Measurements from ENCODE around the gene CTNNA2.

CTNNA2 gene

DNA sequence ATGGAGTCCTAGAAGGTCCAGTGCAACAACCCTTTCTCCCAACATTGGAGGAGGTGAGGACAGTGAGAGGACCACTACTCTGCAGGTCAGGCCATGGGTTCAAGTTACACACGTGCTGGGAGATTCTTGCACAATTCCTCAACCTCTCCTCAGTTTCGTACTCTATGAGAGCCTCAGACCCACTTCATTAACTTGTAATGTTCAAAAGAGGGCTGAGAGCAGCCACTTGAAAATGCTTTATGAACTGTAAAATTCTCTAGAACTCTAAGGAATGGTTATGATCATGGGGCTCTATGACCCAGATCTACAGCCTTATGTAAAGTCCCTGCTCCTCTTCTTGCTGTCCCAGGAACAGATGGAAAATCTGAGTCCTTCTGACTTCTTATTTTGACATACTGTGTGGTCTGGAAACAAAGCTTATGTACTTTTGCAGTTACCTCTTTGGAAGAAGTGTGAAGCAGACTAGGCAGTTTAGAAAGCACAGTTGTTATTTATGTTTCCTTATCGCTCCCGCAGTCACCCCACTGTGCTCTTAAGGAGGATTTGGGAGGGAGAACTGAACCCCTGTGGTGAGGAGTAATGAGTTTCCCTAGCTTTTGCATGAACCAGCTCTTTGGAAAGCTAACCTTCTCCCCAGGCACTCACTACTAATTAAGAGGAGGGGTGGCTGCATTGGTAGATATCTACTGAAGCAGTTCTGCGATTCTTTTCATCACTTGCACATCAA, 495.1 kb downstream of the CTNNA2 start:
- Histone ChIP-seq H3K36me3 (replicated peaks) (no peaks in the 10 kb centered on the region), H3K27me3 (replicated peaks) (no peaks in the 10 kb centered on the region), H3K27ac (no peak overlapping the region), H3K4me3 (ENCODE audit: low read depth, low read length) (no peak overlapping the region)
- TF ChIP-seq, protein P1, sequence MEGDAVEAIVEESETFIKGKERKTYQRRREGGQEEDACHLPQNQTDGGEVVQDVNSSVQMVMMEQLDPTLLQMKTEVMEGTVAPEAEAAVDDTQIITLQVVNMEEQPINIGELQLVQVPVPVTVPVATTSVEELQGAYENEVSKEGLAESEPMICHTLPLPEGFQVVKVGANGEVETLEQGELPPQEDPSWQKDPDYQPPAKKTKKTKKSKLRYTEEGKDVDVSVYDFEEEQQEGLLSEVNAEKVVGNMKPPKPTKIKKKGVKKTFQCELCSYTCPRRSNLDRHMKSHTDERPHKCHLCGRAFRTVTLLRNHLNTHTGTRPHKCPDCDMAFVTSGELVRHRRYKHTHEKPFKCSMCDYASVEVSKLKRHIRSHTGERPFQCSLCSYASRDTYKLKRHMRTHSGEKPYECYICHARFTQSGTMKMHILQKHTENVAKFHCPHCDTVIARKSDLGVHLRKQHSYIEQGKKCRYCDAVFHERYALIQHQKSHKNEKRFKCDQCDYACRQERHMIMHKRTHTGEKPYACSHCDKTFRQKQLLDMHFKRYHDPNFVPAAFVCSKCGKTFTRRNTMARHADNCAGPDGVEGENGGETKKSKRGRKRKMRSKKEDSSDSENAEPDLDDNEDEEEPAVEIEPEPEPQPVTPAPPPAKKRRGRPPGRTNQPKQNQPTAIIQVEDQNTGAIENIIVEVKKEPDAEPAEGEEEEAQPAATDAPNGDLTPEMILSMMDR (IDR thresholded peaks at IDR 0.05; ENCODE audit: low read depth, low read length, missing control alignments) = no peak
- DNase-seq = no peak
- in situ Hi-C loops (cut with HindIII; ENCODE audit: low pct_ligation_motif_present, low sequenced_read_pairs) = no loop called here

- no peak for DNase-seq
- Histone ChIP-seq H3K27ac (no peak overlapping the region), H3K27me3 (replicated peaks) (no peaks in the 10 kb centered on the region), H3K4me3 (ENCODE audit: low read depth, low read length) (no peak overlapping the region), H3K36me3 (replicated peaks) (no peaks in the 10 kb centered on the region)
- in situ Hi-C loops (cut with HindIII; ENCODE audit: low pct_ligation_motif_present, low sequenced_read_pairs) = no loop called here
- TF ChIP-seq, protein P1 (IDR thresholded peaks at IDR 0.05; ENCODE audit: low read depth, low read length, missing control alignments) = no peak
These were observed 495.7 kb downstream of the CTNNA2 start for GRCh38 chr2:80008596-80008995.

DNA sequence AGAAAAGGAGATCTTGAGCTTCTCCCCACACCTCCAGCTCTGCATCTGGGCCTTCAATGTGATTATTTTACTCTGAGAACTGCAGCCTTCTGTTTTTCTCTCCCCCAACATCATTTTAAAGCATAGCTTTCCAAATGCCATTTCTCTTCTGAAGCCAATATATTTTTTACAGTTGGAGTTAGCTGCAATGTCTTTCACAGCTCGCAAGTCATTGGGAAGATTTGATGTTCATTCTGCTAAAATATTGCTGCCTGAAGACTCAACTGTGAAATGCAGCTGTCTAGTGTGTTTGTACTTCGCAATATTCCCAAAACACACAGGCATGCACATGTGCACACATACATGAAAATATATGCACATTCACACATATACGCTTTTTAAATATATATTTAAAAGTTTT, 496.4 kb downstream of the CTNNA2 start:
- in situ Hi-C loops (cut with HindIII; ENCODE audit: low pct_ligation_motif_present, low sequenced_read_pairs) = no loop called here
- Histone ChIP-seq H3K36me3 (replicated peaks) (no peaks in the 10 kb centered on the region), H3K27ac (no peak overlapping the region), H3K4me3 (ENCODE audit: low read depth, low read length) (no peak overlapping the region), H3K27me3 (replicated peaks) (no peaks in the 10 kb centered on the region)
- TF ChIP-seq, protein P1 (IDR thresholded peaks at IDR 0.05; ENCODE audit: low read depth, low read length, missing control alignments) = no peak
- no peak for DNase-seq

- no peak for DNase-seq
- TF ChIP-seq, protein P1 (IDR thresholded peaks at IDR 0.05; ENCODE audit: low read depth, low read length, missing control alignments) = no peak
- Histone ChIP-seq H3K27ac (no peak overlapping the region), H3K36me3 (replicated peaks) (no peaks in the 10 kb centered on the region), H3K4me3 (ENCODE audit: low read depth, low read length) (no peak overlapping the region), H3K27me3 (replicated peaks) (no peaks in the 10 kb centered on the region)
- in situ Hi-C loops (cut with HindIII; ENCODE audit: low pct_ligation_motif_present, low sequenced_read_pairs) = no loop called here
These were observed 499.2 kb downstream of the CTNNA2 start for GRCh38 chr2:80012061-80012460.

DNA sequence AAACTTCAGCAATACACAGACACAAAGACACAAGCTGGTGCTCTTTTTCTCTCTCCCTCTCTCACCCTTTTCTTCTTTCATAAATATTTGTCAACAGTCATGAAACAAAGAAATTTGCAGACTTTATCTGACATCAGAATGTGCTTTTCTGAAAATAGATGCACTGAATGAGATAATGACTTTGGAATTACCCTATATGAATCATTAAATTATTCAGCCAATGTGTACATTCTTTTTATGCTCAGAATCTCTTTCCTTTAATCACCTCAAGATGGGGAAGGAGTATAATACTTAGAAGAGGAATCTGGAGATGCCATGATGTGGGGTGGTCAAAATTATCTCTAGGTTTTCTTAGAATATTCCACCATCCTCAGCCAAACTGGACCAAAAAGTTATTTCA, 501.8 kb downstream of the CTNNA2 start:
- H3K27ac ChIP-seq = no peak overlapping the region
- TF ChIP-seq, protein P1 (IDR thresholded peaks at IDR 0.05; ENCODE audit: low read depth, low read length, missing control alignments) = no peak
- no peaks in the 10 kb centered on the region for H3K36me3 ChIP-seq (replicated peaks)
- no peaks in the 10 kb centered on the region for H3K27me3 ChIP-seq (replicated peaks)
- no peak for DNase-seq
- H3K4me3 ChIP-seq (ENCODE audit: low read depth, low read length) = no peak overlapping the region
- in situ Hi-C loops (cut with HindIII; ENCODE audit: low pct_ligation_motif_present, low sequenced_read_pairs) = no loop called here

DNA sequence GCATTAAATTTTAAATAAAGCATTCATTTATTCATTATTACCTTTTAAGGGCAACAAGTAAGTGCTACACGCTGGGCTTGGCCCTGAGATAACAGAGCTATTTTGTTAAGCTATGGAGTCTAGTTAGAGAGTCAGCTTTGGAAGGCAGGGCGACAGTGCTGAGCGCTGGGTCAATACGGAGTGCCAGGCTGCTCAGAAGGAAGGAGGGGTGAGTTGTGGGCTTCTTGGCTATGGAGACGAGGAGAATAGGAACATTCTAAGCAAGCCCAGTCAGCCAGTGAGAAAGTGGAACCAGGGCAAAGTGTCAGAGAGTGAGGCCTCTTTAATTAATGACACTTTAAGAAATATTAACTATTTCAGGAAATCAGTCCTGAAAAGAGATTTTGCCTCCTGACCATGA, 503.3 kb downstream of the CTNNA2 start:
- no peak for DNase-seq
- TF ChIP-seq, protein P1 (IDR thresholded peaks at IDR 0.05; ENCODE audit: low read depth, low read length, missing control alignments) = no peak
- Histone ChIP-seq H3K4me3 (ENCODE audit: low read depth, low read length) (no peak overlapping the region), H3K27ac (no peak overlapping the region), H3K27me3 (replicated peaks) (no peaks in the 10 kb centered on the region), H3K36me3 (replicated peaks) (no peaks in the 10 kb centered on the region)
- in situ Hi-C loops (cut with HindIII; ENCODE audit: low pct_ligation_motif_present, low sequenced_read_pairs) = no loop called here

Measured in brain microvascular endothelial cell (primary cell).